T-helper 1 cell treated with Interleukin-12 subunit alpha and Interleukin-12 subunit beta and Interleukin-4 antibody, amounts not matched to agents 30 ng/mL and 1 ng/mL, for 36 hours (primary cell): ENCODE results near the gene LORICRIN. TPM values are rescaled to one million over a fixed set of nuclear protein-coding genes. Genes with fewer than 3 reads are reported as not detected.

Experiments
- intact Hi-C: fragments of 100-400 bp; cut with micrococcal nuclease; formaldehyde crosslinking; loops from one replicate; pipeline ENCODE4 v1.15.1; 2024
- total RNA-seq: library from RNA; stranded (reverse); gene quantifications from 2 replicates; pipeline ENCODE4 v1.2.3, GENCODE V29; 2022

The LORICRIN gene
- total RNA-seq, 1 donor from 2014 or later: not detected

GRCh38 chr1:153248176-153248879, 11.2 kb upstream of the LORICRIN start:
- intact Hi-C loops: no loop called here

GRCh38 chr1:153250166-153250565, 9.3 kb upstream of the LORICRIN start:
- intact Hi-C loops: no loop called here

GRCh38 chr1:153251087-153251486, 8.4 kb upstream of the LORICRIN start:
- intact Hi-C loops: no loop called here

GRCh38 chr1:153251562-153251961, 7.9 kb upstream of the LORICRIN start:
- intact Hi-C loops: no loop called here

- intact Hi-C loops: no loop called here
These were observed 7.5 kb upstream of the LORICRIN start for GRCh38 chr1:153251988-153252387.

GRCh38 chr1:153253076-153253475, 6.4 kb upstream of the LORICRIN start:
- intact Hi-C loops: no loop called here

GRCh38 chr1:153253693-153254092, 5.8 kb upstream of the LORICRIN start:
- intact Hi-C loops: no loop called here

- intact Hi-C loops: no loop called here
These were observed 1.2 kb downstream of the LORICRIN start for GRCh38 chr1:153260585-153261280.

- intact Hi-C loops: no loop called here
These were observed 2.0 kb downstream of the LORICRIN start for GRCh38 chr1:153261281-153262069.

GRCh38 chr1:153262070-153262366, 2.5 kb downstream of the LORICRIN start:
- intact Hi-C loops: no loop called here

GRCh38 chr1:153262462-153263157, 3.1 kb downstream of the LORICRIN start:
- intact Hi-C loops: no loop called here

- intact Hi-C loops: no loop called here
These were observed 6.0 kb downstream of the LORICRIN start for GRCh38 chr1:153265457-153265856.

- intact Hi-C loops: no loop called here
These were observed 12.2 kb downstream of the LORICRIN start for GRCh38 chr1:153271711-153272110.

- intact Hi-C loops: no loop called here
These were observed 12.7 kb downstream of the LORICRIN start for GRCh38 chr1:153272186-153272585.

GRCh38 chr1:153277852-153278251, 18.4 kb downstream of the LORICRIN start:
- intact Hi-C loops: no loop called here

- intact Hi-C loops: no loop called here
These were observed 29.3 kb downstream of the LORICRIN start for GRCh38 chr1:153288634-153289275.

GRCh38 chr1:153291514-153291913, 32.0 kb downstream of the LORICRIN start:
- intact Hi-C loops: loop anchor here (5.0 kb wide), 1 partner anchor 1009 kb away; no protein-coding TSS in a partner anchor

- intact Hi-C loops: loop anchor here (5.0 kb wide), 1 partner anchor 1010 kb away; no protein-coding TSS in a partner anchor
These were observed 32.7 kb downstream of the LORICRIN start for GRCh38 chr1:153292185-153292584.

GRCh38 chr1:153292740-153293479, 33.4 kb downstream of the LORICRIN start:
- intact Hi-C loops: loop anchor here (5.0 kb wide), 1 partner anchor 1011 kb away; no protein-coding TSS in a partner anchor

GRCh38 chr1:153293480-153293775, 33.9 kb downstream of the LORICRIN start:
- intact Hi-C loops: loop anchor here (5.0 kb wide), 1 partner anchor 1011 kb away; no protein-coding TSS in a partner anchor
